Subcutaneous abdominal adipose tissue (tissue), 5 donors: ENCODE measurements around the gene TACC3.

Experiments used
- H3K27ac ChIP-seq: one replicate; pipeline ENCODE4 v1.7.0; 2013; ENCODE audit warnings: low read depth, mild to moderate bottlenecking, inconsistent platforms, low read length, moderate library complexity
- H3K27me3 ChIP-seq, 5 donors: one replicate each; pipeline ENCODE4 v1.7.0; 2013; ENCODE audit warnings: low read length in 5 of 5, inconsistent platforms in 1 of 5; ENCODE audit not compliant: control insufficient read depth in 5 of 5, insufficient read depth in 4 of 5
- H3K36me3 ChIP-seq, 5 donors: one replicate each; pipeline ENCODE4 v1.7.0; 2013; ENCODE audit warnings: low read length in 5 of 5; ENCODE audit not compliant: control insufficient read depth in 5 of 5, insufficient read depth in 5 of 5
- H3K4me1 ChIP-seq, 5 donors: one replicate each; pipeline ENCODE4 v1.7.0; 2013; ENCODE audit warnings: low read length in 5 of 5, mild to moderate bottlenecking in 3 of 5, moderate library complexity in 1 of 5; ENCODE audit not compliant: control insufficient read depth in 5 of 5, insufficient read depth in 5 of 5
- H3K4me3 ChIP-seq, 5 donors: one replicate each; pipeline ENCODE4 v1.7.0; 2013; ENCODE audit warnings: low read length in 5 of 5, low read depth in 1 of 5
- H3K9ac ChIP-seq, 5 donors: one replicate each; pipeline ENCODE4 v1.7.0; 2013; ENCODE audit warnings: low read length in 5 of 5, mild to moderate bottlenecking in 4 of 5, moderate library complexity in 3 of 5
- H3K9me3 ChIP-seq, 5 donors: one replicate each; pipeline ENCODE4 v1.7.0; 2013; ENCODE audit warnings: low read length in 5 of 5; ENCODE audit not compliant: control insufficient read depth in 5 of 5
- donor health status: healthy.
- donor health status: healthy.
- donor health status: healthy.
- donor health status: healthy.
- donor health status: healthy.

The TACC3 gene

DNA sequence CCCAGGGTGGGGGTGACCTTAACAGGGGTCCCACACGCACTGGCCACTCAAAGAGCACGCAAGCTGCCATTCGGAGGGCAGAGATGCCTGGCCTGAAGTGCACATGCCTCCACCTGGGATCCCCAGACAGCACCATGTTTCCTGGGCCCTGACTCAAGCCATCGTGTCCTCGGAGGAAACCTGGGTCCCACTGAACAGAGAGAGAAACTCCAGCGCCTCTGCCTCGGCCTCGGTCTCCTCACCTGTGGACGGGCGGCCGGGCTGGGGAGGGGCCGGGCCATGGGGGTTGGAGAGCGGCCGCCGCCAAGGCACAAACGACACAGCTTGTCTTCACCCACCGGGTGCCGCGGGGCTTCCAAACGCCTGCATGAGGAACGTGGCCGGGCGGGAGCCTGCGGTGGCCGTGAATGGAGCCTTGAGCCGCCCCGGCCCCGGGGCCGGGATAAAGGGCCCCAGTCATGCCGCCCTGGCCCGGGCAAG lies 41.8 kb downstream of the TACC3 start:
- no peak overlapping the region for H3K27ac ChIP-seq
- H3K27me3 ChIP-seq, result peaks cover 0 to 17% (median 5%) of the 10 kb centered on the region in 5 donors
- H3K4me1 ChIP-seq, result peaks cover 0 to 24% (median 14%) of the 10 kb centered on the region in 5 donors
- H3K4me3 ChIP-seq, result no peak overlapping the region
- no peaks in the 10 kb centered on the region for H3K9me3 ChIP-seq
- H3K9ac ChIP-seq, result no peak overlapping the region
- H3K36me3 ChIP-seq, result no peaks in the 10 kb centered on the region

GRCh38 chr4:1763550-1764080 lies 42.3 kb downstream of the TACC3 start:
- Histone ChIP-seq H3K27ac (no peak overlapping the region), H3K4me1 (peaks cover 0 to 24% (median 14%) of the 10 kb centered on the region in 5 donors), H3K27me3 (peaks cover 0 to 21% (median 9%) of the 10 kb centered on the region in 5 donors), H3K9me3 (no peaks in the 10 kb centered on the region), H3K4me3 (peak overlapping the region in 1 of 5 donors; percentile 46), H3K36me3 (no peaks in the 10 kb centered on the region), H3K9ac (peak overlapping the region in 1 of 5 donors; percentile 47)

GRCh38 chr4:1764670-1765069 lies 43.3 kb downstream of the TACC3 start:
- H3K9ac ChIP-seq, result no peak overlapping the region
- H3K9me3 ChIP-seq, result no peaks in the 10 kb centered on the region
- peaks cover 0 to 29% (median 11%) of the 10 kb centered on the region in 5 donors for H3K27me3 ChIP-seq
- H3K4me1 ChIP-seq, result peaks cover 0 to 24% (median 14%) of the 10 kb centered on the region in 5 donors
- H3K36me3 ChIP-seq, result no peaks in the 10 kb centered on the region
- no peak overlapping the region for H3K4me3 ChIP-seq
- H3K27ac ChIP-seq, result no peak overlapping the region

GRCh38 chr4:1765409-1766072 lies 44.2 kb downstream of the TACC3 start:
- H3K4me3 ChIP-seq, result no peak overlapping the region
- peaks cover 0 to 19% (median 10%) of the 10 kb centered on the region in 5 donors for H3K4me1 ChIP-seq
- peaks cover 0 to 33% (median 15%) of the 10 kb centered on the region in 5 donors for H3K27me3 ChIP-seq
- H3K9ac ChIP-seq, result no peak overlapping the region
- no peaks in the 10 kb centered on the region for H3K36me3 ChIP-seq
- no peak overlapping the region for H3K27ac ChIP-seq
- H3K9me3 ChIP-seq, result no peaks in the 10 kb centered on the region

- no peaks in the 10 kb centered on the region for H3K36me3 ChIP-seq
- peaks cover 0 to 40% (median 22%) of the 10 kb centered on the region in 5 donors for H3K27me3 ChIP-seq
- no peak overlapping the region for H3K4me3 ChIP-seq
- H3K9me3 ChIP-seq, result no peaks in the 10 kb centered on the region
- H3K4me1 ChIP-seq, result peaks cover 0 to 19% (median 10%) of the 10 kb centered on the region in 5 donors
- no peak overlapping the region for H3K9ac ChIP-seq
- H3K27ac ChIP-seq, result no peak overlapping the region
These were observed 45.1 kb downstream of the TACC3 start for GRCh38 chr4:1766106-1767060.

DNA sequence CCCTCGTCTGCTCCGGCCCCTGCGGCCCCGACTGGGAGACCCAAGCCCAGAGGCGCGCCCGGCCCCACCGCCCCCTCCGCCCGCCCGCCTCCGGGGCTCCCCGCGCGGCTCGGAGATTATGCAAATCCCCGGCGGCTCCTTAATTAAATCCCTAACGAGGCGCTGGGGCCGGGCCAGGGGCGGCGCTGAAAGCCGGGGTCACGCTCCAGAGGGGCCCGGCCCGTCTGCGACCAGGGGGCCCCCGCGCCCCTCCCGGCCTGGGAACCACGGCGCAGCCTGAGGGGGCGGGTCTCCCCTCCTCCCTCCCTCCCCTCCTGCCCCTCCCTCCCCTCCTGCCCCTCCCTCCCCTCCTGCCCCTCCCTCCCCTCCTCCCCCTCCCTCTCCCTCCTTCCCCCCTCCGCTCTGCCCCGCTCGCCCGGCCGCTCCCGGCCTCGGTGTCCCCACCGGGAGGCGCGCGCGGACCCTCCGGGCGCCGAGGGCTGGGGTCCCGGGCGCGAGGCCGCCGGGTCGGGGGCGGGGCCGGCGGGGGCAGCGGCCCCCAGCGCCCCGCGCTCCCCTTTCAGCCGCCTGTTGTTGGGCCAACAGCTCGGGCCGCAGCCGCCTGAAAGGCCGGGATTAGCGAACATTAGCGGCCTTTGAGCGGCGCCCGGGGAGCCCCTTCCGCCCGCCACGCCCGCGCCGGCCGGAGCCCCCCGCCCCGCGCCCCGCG lies 45.9 kb downstream of the TACC3 start:
- H3K9ac ChIP-seq, result no peak overlapping the region
- H3K27ac ChIP-seq, result no peak overlapping the region
- peaks cover 0 to 39% (median 23%) of the 10 kb centered on the region in 5 donors for H3K27me3 ChIP-seq
- H3K36me3 ChIP-seq, result no peaks in the 10 kb centered on the region
- no peaks in the 10 kb centered on the region for H3K9me3 ChIP-seq
- peaks cover 0 to 19% (median 10%) of the 10 kb centered on the region in 5 donors for H3K4me1 ChIP-seq
- peak overlapping the region in 1 of 5 donors; percentile 22 for H3K4me3 ChIP-seq

- peaks cover 0 to 19% (median 10%) of the 10 kb centered on the region in 5 donors for H3K4me1 ChIP-seq
- peaks cover 2 to 35% (median 19%) of the 10 kb centered on the region in 5 donors for H3K27me3 ChIP-seq
- no peaks in the 10 kb centered on the region for H3K9me3 ChIP-seq
- H3K9ac ChIP-seq, result no peak overlapping the region
- H3K4me3 ChIP-seq, result peak overlapping the region in 1 of 5 donors; percentile 22
- no peaks in the 10 kb centered on the region for H3K36me3 ChIP-seq
- H3K27ac ChIP-seq, result no peak overlapping the region
These were observed 46.5 kb downstream of the TACC3 start for GRCh38 chr4:1767770-1768366.

GRCh38 chr4:1768367-1769034 lies 47.2 kb downstream of the TACC3 start:
- no peaks in the 10 kb centered on the region for H3K36me3 ChIP-seq
- H3K4me3 ChIP-seq, result no peak overlapping the region
- no peaks in the 10 kb centered on the region for H3K9me3 ChIP-seq
- no peak overlapping the region for H3K27ac ChIP-seq
- no peak overlapping the region for H3K9ac ChIP-seq
- H3K27me3 ChIP-seq, result peaks cover 4 to 35% (median 19%) of the 10 kb centered on the region in 5 donors
- H3K4me1 ChIP-seq, result peaks cover 0 to 13% (median 10%) of the 10 kb centered on the region in 5 donors

- Histone ChIP-seq H3K36me3 (no peaks in the 10 kb centered on the region), H3K27ac (no peak overlapping the region), H3K27me3 (peaks cover 4 to 35% (median 19%) of the 10 kb centered on the region in 5 donors), H3K4me3 (no peak overlapping the region), H3K9ac (no peak overlapping the region), H3K9me3 (no peaks in the 10 kb centered on the region), H3K4me1 (peaks cover 0 to 8% (median 5%) of the 10 kb centered on the region in 5 donors)
These were observed 48.4 kb downstream of the TACC3 start for GRCh38 chr4:1769692-1770091.
